ENCODE measurements around the gene FRG2. TPM values are rescaled to one million over a fixed set of nuclear protein-coding genes. Genes with fewer than 3 reads are reported as not detected.
"Not testable (repeated sequence)": the region's sequence is repeated elsewhere in the genome, so short reads cannot be mapped to it uniquely, and the experiment has no call there.

Gene FRG2
- total RNA-seq, 1 donor from 2014 or later: not detected

GRCh38 chr4:189988877-189989431 is 38.1 kb downstream of the FRG2 start:
- Histone ChIP-seq H3K4me2 (no peak overlapping the region), H3K4me1 (no peaks in the 10 kb centered on the region), H3K79me2 (ENCODE audit: low read depth) (no peaks in the 10 kb centered on the region), H3K4me3 (no peak overlapping the region), H3K36me3 (no peaks in the 10 kb centered on the region), H4K20me1 (ENCODE audit: low read depth) (no peaks in the 10 kb centered on the region), H3K27ac (no peak overlapping the region), H2AFZ (replicated peaks) (no peak overlapping the region), H3K27me3 (no peaks in the 10 kb centered on the region), H3F3A (ENCODE audit: low read depth) (no peaks in the 10 kb centered on the region), H3K9ac (no peak overlapping the region), H3K9me3 (ENCODE audit: low read depth) (no peaks in the 10 kb centered on the region)
- no peak overlapping the region for H3K27ac Mint-ChIP-seq
- H3K4me1 Mint-ChIP-seq: no peaks in the 10 kb centered on the region
- H3K9me3 Mint-ChIP-seq: peaks cover 12% of the 10 kb centered on the region
- no peak for DNase-seq (ENCODE audit: low spot score)
- H3K4me3 Mint-ChIP-seq: no peak overlapping the region
- no peaks in the 10 kb centered on the region for H3K36me3 Mint-ChIP-seq
- TF ChIP-seq CTCF (IDR thresholded peaks at IDR 0.05) (no peak), EZH2phosphoT487 (IDR thresholded peaks at IDR 0.05) (no peak), EZH2 (IDR thresholded peaks at IDR 0.05) (no peak)
- peaks cover 2% of the 10 kb centered on the region for H3K27me3 Mint-ChIP-seq (ENCODE audit: insufficient read depth, low read depth)

DNA sequence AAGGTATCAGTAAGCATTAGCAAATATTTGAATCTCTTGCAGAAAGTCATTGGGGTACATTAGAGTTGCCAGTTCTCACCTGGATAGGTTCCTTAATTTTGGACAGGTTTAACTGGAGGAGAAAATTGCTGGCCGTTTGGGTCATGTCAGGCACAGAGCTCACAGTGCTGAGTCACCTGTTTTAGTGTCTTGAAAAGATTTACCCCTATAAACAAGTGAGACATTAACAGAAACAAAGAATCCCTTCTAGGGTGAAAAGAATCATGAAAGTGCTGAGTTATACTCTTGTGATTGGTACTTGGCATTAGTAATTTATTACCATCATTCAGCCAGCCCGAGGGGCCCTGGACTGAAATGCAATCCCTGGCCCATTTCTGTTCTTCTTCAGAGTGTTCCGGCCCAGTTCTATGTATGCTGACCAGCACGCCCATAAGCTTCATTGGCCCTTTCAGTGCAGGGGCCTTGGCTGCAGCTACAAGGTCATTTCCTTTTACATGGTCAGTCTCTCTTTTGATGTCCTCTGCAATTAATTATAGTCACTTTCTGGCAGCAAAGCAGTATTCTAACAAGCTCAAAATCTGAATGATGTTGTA is 41.3 kb downstream of the FRG2 start:
- not testable (repeated sequence) for H3K9ac ChIP-seq; H3K36me3 Mint-ChIP-seq; H3K9me3 ChIP-seq (ENCODE audit: low read depth); H4K20me1 ChIP-seq (ENCODE audit: low read depth); DNase-seq (ENCODE audit: low spot score); H3K4me3 ChIP-seq; H3K4me1 Mint-ChIP-seq; H3K4me2 ChIP-seq; H3K27me3 Mint-ChIP-seq (ENCODE audit: insufficient read depth, low read depth); H3K27ac Mint-ChIP-seq; H3K27me3 ChIP-seq; H3K36me3 ChIP-seq; H3F3A ChIP-seq (ENCODE audit: low read depth); H3K4me3 Mint-ChIP-seq; H3K27ac ChIP-seq; H3K79me2 ChIP-seq (ENCODE audit: low read depth); H3K4me1 ChIP-seq; H2AFZ ChIP-seq (replicated peaks)
- H3K9me3 Mint-ChIP-seq: peaks cover 21% of the 10 kb centered on the region

- H3K9me3 Mint-ChIP-seq: peaks cover 23% of the 10 kb centered on the region
- not testable (repeated sequence) for H3K36me3 Mint-ChIP-seq; H3K9me3 ChIP-seq (ENCODE audit: low read depth); DNase-seq (ENCODE audit: low spot score); H3K9ac ChIP-seq; H2AFZ ChIP-seq (replicated peaks); H3K27ac ChIP-seq; H3K36me3 ChIP-seq; H3K4me1 ChIP-seq; H4K20me1 ChIP-seq (ENCODE audit: low read depth); H3K27ac Mint-ChIP-seq; H3K27me3 Mint-ChIP-seq (ENCODE audit: insufficient read depth, low read depth); H3K4me1 Mint-ChIP-seq; H3F3A ChIP-seq (ENCODE audit: low read depth); H3K4me3 Mint-ChIP-seq; H3K79me2 ChIP-seq (ENCODE audit: low read depth); H3K4me3 ChIP-seq; H3K4me2 ChIP-seq; H3K27me3 ChIP-seq
Observed at GRCh38 chr4:189984661-189985060, 42.4 kb downstream of the FRG2 start.

DNA sequence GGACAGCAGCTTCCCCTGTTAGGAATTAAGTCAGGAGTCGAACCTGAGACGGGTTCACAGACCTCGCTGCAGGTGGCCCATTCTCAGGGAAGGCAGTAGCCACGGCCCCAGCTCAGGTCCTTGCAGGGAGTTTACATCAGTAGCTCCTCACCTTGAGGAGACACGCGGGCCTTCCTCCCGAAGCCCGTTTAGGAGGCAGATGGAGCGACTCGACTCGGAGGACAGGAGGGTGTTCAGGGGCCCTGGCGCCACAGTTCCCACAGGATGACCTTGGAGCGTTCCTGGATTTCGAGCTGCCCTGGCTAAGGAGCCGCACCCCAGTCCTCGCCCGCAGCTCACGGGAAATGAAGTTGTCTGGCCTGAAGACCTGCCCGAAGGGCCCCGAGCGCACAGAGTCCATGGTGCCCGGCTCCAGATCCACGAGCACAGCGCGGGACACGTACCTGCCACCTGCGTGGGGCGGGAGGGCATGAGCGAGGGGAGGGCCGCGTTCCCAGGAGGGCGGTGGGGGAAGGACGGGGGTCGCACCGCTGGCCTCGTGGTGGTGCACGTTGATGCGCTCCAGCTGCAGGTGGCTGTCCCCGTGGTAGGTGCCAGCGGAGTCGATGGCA is 43.0 kb downstream of the FRG2 start:
- peaks cover 25% of the 10 kb centered on the region for H3K9me3 Mint-ChIP-seq
- not testable (repeated sequence) for H3K27me3 ChIP-seq; H3K36me3 Mint-ChIP-seq; DNase-seq (ENCODE audit: low spot score); H3K36me3 ChIP-seq; H3K27ac Mint-ChIP-seq; H4K20me1 ChIP-seq (ENCODE audit: low read depth); H3K9ac ChIP-seq; H3K27ac ChIP-seq; H2AFZ ChIP-seq (replicated peaks); H3F3A ChIP-seq (ENCODE audit: low read depth); H3K4me3 Mint-ChIP-seq; H3K9me3 ChIP-seq (ENCODE audit: low read depth); H3K4me2 ChIP-seq; H3K27me3 Mint-ChIP-seq (ENCODE audit: insufficient read depth, low read depth); H3K4me1 ChIP-seq; H3K4me1 Mint-ChIP-seq; H3K4me3 ChIP-seq; H3K79me2 ChIP-seq (ENCODE audit: low read depth)

GRCh38 chr4:189981970-189982369 is 45.1 kb downstream of the FRG2 start:
- TF ChIP-seq EZH2phosphoT487 (IDR thresholded peaks at IDR 0.05) (no peak), CTCF (IDR thresholded peaks at IDR 0.05) (no peak), EZH2 (IDR thresholded peaks at IDR 0.05) (no peak)
- peaks cover 3% of the 10 kb centered on the region for H3K4me1 Mint-ChIP-seq

More at GRCh38 chr4:189981970-189982369, 45.1 kb downstream of the FRG2 start:
- Histone ChIP-seq H3K36me3 (no peaks in the 10 kb centered on the region), H3K4me2 (no peak overlapping the region), H3F3A (ENCODE audit: low read depth) (no peaks in the 10 kb centered on the region), H3K9me3 (ENCODE audit: low read depth) (no peaks in the 10 kb centered on the region), H3K9ac (no peak overlapping the region), H3K79me2 (ENCODE audit: low read depth) (no peaks in the 10 kb centered on the region), H3K27ac (no peak overlapping the region), H3K4me1 (no peaks in the 10 kb centered on the region), H4K20me1 (ENCODE audit: low read depth) (no peaks in the 10 kb centered on the region), H3K4me3 (no peak overlapping the region), H3K27me3 (no peaks in the 10 kb centered on the region), H2AFZ (replicated peaks) (no peak overlapping the region)
- no peak for DNase-seq (ENCODE audit: low spot score)
- Mint-ChIP-seq H3K27ac (no peak overlapping the region), H3K9me3 (peaks cover 28% of the 10 kb centered on the region), H3K4me3 (no peak overlapping the region), H3K36me3 (no peaks in the 10 kb centered on the region), H3K27me3 (ENCODE audit: insufficient read depth, low read depth) (peaks cover 2% of the 10 kb centered on the region)
